Measurements from ENCODE around the gene AGFG1. TPM values are rescaled to one million over a fixed set of nuclear protein-coding genes. Genes with fewer than 3 reads are reported as not detected.

AGFG1 gene
- total and polyA plus RNA-seq, 2 donors (not counting 1 experiment from before 2014, with no cell fraction given): 28.7 to 83.3 TPM

- TF ChIP-seq CTCF (IDR thresholded peaks at IDR 0.05) (no peak), EZH2 (IDR thresholded peaks at IDR 0.05; ENCODE audit: borderline replicate concordance, insufficient read depth, low read depth, low read length, poor library complexity, severe bottlenecking) (no peak)
- no peak overlapping the region for H3K27ac Mint-ChIP-seq
- H3K79me2 ChIP-seq (ENCODE audit: control insufficient read depth, insufficient read depth, low read length): peaks cover 16% of the 10 kb centered on the region
- ATAC-seq (ENCODE audit: low read depth) (no peak), DNase-seq (no peak)
- no peak overlapping the region for H3K4me3 Mint-ChIP-seq
- H2AFZ ChIP-seq (ENCODE audit: insufficient read depth, low read depth, low read length, poor library complexity, severe bottlenecking): no peak overlapping the region
- H3K27me3 ChIP-seq (replicated peaks in 1 of 4; ENCODE audit: control extremely low read depth in 1 of 4, control insufficient read depth in 3 of 4, insufficient read depth in 4 of 4, low read length in 3 of 4): no peaks in the 10 kb centered on the region
- no peaks in the 10 kb centered on the region for H3K27me3 Mint-ChIP-seq
- no peak overlapping the region for H3K4me3 ChIP-seq (ENCODE audit: control extremely low read depth in 1 of 5, extremely low read depth in 1 of 5, insufficient read depth in 1 of 5, low read depth in 2 of 5, low read length in 4 of 5)
- H3K9me3 ChIP-seq (ENCODE audit: control extremely low read depth in 1 of 3, control insufficient read depth in 2 of 3, insufficient read depth in 1 of 3, low read length in 2 of 3): no peaks in the 10 kb centered on the region
- H3K36me3 ChIP-seq (replicated peaks in 1 of 2; ENCODE audit: control extremely low read depth in 1 of 2, control insufficient read depth in 1 of 2, extremely low read depth in 1 of 2, insufficient read depth in 2 of 2, low read length in 1 of 2): peaks cover 6 to 43% of the 10 kb centered on the region in 2 experiments
- no peaks in the 10 kb centered on the region for H3K9me3 Mint-ChIP-seq (ENCODE audit: insufficient read depth)
- H3K4me2 ChIP-seq (replicated peaks; ENCODE audit: low read depth, low read length, poor library complexity, severe bottlenecking): no peak overlapping the region
- 100% methylated on average over 3 of the region's 4 CpGs for WGBS (ENCODE audit: insufficient coverage)
- H4K20me1 ChIP-seq (ENCODE audit: control insufficient read depth, insufficient read depth, low read length, poor library complexity, severe bottlenecking): peaks cover 20% of the 10 kb centered on the region
- peaks cover 15% of the 10 kb centered on the region for H3K4me1 Mint-ChIP-seq
- ChIA-PET POLR2A (no interaction called here), CTCF (interaction anchor here (0.5 kb wide), 1 partner anchor 44 kb away, joined by 3 read pairs; no protein-coding TSS in a partner anchor)
- intact Hi-C loops (cut with micrococcal nuclease): loop anchor here (5.0 kb wide), 1 partner anchor 42 kb away; no protein-coding TSS in a partner anchor
- no peak overlapping the region for H3K27ac ChIP-seq (ENCODE audit: low read length in 2 of 2)
- no peaks in the 10 kb centered on the region for H3K4me1 ChIP-seq (ENCODE audit: control insufficient read depth in 2 of 2, insufficient read depth in 2 of 2, low read length in 2 of 2)
- H3K9ac ChIP-seq (ENCODE audit: low read length): no peak overlapping the region
These were observed 52.7 kb downstream of the AGFG1 start for GRCh38 chr2:227524665-227525064.

DNA sequence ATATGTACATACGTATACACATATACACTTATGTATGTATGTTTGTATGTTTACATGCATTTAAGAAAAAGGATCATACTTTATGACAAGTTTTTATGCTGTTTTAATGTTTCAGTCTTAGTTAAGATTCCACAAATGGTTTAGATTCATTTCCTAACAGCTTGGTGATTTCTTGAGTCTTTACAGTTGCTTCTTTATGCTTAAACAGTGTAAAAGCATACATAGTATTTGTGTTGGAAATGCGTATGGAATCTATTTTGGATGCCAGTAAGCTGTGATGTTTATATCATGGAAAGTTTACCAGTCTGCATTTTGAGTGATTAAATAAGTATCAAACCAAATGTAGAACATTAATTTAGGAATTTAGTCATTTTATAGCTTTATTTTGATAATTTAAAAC, 55.4 kb downstream of the AGFG1 start:
- Histone ChIP-seq H3K79me2 (ENCODE audit: control insufficient read depth, insufficient read depth, low read length) (no peaks in the 10 kb centered on the region), H3K4me1 (ENCODE audit: control insufficient read depth in 2 of 2, insufficient read depth in 2 of 2, low read length in 2 of 2) (no peaks in the 10 kb centered on the region), H3K9me3 (ENCODE audit: control extremely low read depth in 1 of 3, control insufficient read depth in 2 of 3, insufficient read depth in 1 of 3, low read length in 2 of 3) (no peaks in the 10 kb centered on the region), H3K4me2 (replicated peaks; ENCODE audit: low read depth, low read length, poor library complexity, severe bottlenecking) (no peak overlapping the region), H2AFZ (ENCODE audit: insufficient read depth, low read depth, low read length, poor library complexity, severe bottlenecking) (no peak overlapping the region), H4K20me1 (ENCODE audit: control insufficient read depth, insufficient read depth, low read length, poor library complexity, severe bottlenecking) (peaks cover 12% of the 10 kb centered on the region), H3K4me3 (ENCODE audit: control extremely low read depth in 1 of 5, extremely low read depth in 1 of 5, insufficient read depth in 1 of 5, low read depth in 2 of 5, low read length in 4 of 5) (no peak overlapping the region), H3K36me3 (replicated peaks in 1 of 2; ENCODE audit: control extremely low read depth in 1 of 2, control insufficient read depth in 1 of 2, extremely low read depth in 1 of 2, insufficient read depth in 2 of 2, low read length in 1 of 2) (peaks cover 4 to 26% of the 10 kb centered on the region in 2 experiments), H3K27me3 (replicated peaks in 1 of 4; ENCODE audit: control extremely low read depth in 1 of 4, control insufficient read depth in 3 of 4, insufficient read depth in 4 of 4, low read length in 3 of 4) (no peaks in the 10 kb centered on the region), H3K27ac (ENCODE audit: low read length in 2 of 2) (no peak overlapping the region), H3K9ac (ENCODE audit: low read length) (no peak overlapping the region)
- H3K9me3 Mint-ChIP-seq (ENCODE audit: insufficient read depth): no peaks in the 10 kb centered on the region
- no CpG with 5 or more reads among the region's 2 CpGs for WGBS (ENCODE audit: insufficient coverage)
- ChIA-PET POLR2A (no interaction called here), CTCF (no interaction called here)
- H3K27ac Mint-ChIP-seq: no peak overlapping the region
- H3K27me3 Mint-ChIP-seq: no peaks in the 10 kb centered on the region
- peaks cover 1% of the 10 kb centered on the region for H3K4me1 Mint-ChIP-seq
- ATAC-seq (ENCODE audit: low read depth): no peak
- intact Hi-C loops (cut with micrococcal nuclease): no loop called here
- no peak overlapping the region for H3K4me3 Mint-ChIP-seq
- TF ChIP-seq CTCF (IDR thresholded peaks at IDR 0.05) (no peak), EZH2 (IDR thresholded peaks at IDR 0.05; ENCODE audit: borderline replicate concordance, insufficient read depth, low read depth, low read length, poor library complexity, severe bottlenecking) (no peak)
- no peak for DNase-seq

All from B cell (primary cell).